Left lung (tissue), 10 donors: ENCODE results near the gene TFF1. TPM values are rescaled to one million over a fixed set of nuclear protein-coding genes. Genes with fewer than 3 reads are reported as not detected.

Source experiments
- ATAC-seq: fragments of 200-7000 bp; cut with Tn5 transposase; one replicate; pipeline ENCODE4 v1.9.1; 2020; ENCODE audit warnings: moderate library complexity
- DNase-seq, 4 donors: peaks; one replicate each; pipeline ENCODE4 v3.0.0-alpha.2; 2013 to 2020
- H3K27ac ChIP-seq, 2 donors: fragments of 200-600 bp; sonication (generic) in 1 of 2; one replicate each; pipeline versions ENCODE4 v1.5.0 to v1.8.0; 2020 to 2021
- H3K27me3 ChIP-seq, 2 donors: fragments of 200-600 bp; sonication (generic) in 1 of 2; one replicate each; pipeline versions ENCODE4 v1.5.0 to v1.8.0; 2020 to 2021
- H3K36me3 ChIP-seq, 2 donors: fragments of 200-600 bp; sonication (generic) in 1 of 2; one replicate each; pipeline versions ENCODE4 v1.5.0 to v1.8.0; 2020 to 2021
- H3K4me1 ChIP-seq, 2 donors: fragments of 200-600 bp; one replicate each; pipeline ENCODE4 v1.8.0; 2021
- H3K4me3 ChIP-seq, 2 donors: fragments of 200-600 bp; sonication (generic) in 1 of 2; one replicate each; pipeline versions ENCODE4 v1.5.0 to v1.8.0; 2020 to 2021; ENCODE audit warnings: mild to moderate bottlenecking in 1 of 2
- H3K9me3 ChIP-seq, 2 donors: fragments of 200-600 bp; sonication (generic) in 1 of 2; one replicate each; pipeline versions ENCODE4 v1.5.0 to v1.8.0; 2020 to 2021
- intact Hi-C, 2 donors: fragments of 100-400 bp; cut with DNase I; formaldehyde crosslinking; loops; one replicate each; pipeline versions ENCODE4 v1.11.2 to v1.14.2; 2022
- polyA plus RNA-seq, 6 donors: library from polyadenylated mRNA; unstranded; fragments of 120-200 nt; gene quantifications; one replicate each; pipeline ENCODE4 v1.2.1, GENCODE V29; 2013; ENCODE audit not compliant: insufficient read length in 6 of 6
- total RNA-seq, 2 donors: library from RNA; stranded (reverse); fragmentation: NEBNext Ultra II Directional; extraction: Animal tissue kit (Norgen Biotek cat#: 25700); gene quantifications; one replicate each; pipeline ENCODE4 v1.2.1, GENCODE V29; 2021
- TF ChIP-seq, protein P1 (sequence below), 2 donors: fragments of 200-600 bp; sonication (generic) in 1 of 2; IDR thresholded peaks; one replicate each; pipeline versions ENCODE4 v1.5.0 to v1.8.0; 2021; ENCODE audit warnings: antibody characterized with exemption in 2 of 2
- donor health status: DM: no; HTN: yes; CAD: no.
- donor health status: DM: no; HTN: no; CAD: no.

TFF1 gene
- total and polyA plus RNA-seq, 8 donors: not detected

DNA sequence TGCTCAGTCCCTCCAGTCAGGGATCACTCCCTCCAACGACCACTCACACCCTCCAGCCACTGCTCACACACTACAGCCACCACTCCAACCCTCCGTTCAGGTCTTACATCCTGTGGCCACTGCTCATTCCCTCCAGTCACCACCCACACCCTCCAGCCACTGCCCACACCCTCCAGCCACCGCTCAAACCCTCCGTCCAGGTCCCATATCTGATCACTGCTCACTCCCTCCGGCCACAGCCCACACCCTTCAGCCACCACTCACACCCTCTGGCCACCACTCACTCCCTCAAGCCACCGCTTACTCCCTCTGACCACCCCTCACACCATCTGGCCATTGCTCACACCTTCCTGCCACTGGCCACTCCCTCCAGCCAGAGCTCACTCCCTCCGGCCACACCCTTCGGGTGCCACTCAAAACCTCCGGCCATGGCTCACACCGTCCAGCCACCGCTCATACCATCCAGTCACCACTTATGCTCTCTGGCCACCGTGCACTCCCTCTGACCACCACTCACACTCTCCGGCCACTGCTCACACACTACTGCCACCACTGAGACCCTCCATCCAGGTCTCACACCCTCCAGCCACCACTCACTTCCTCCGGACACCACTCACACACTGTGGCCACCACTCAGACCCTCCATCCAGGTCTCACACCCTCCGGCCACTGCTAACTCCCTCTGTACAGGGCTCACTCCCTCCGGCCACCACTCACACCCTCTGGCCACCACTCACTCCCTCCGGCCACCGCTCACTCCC is 4.7 kb upstream of the TFF1 start:
- no peak for ATAC-seq
- H3K36me3 ChIP-seq: no peaks in the 10 kb centered on the region
- H3K27me3 ChIP-seq: peaks cover 0 to 19% of the 10 kb centered on the region in 2 donors
- TF ChIP-seq, protein P1, sequence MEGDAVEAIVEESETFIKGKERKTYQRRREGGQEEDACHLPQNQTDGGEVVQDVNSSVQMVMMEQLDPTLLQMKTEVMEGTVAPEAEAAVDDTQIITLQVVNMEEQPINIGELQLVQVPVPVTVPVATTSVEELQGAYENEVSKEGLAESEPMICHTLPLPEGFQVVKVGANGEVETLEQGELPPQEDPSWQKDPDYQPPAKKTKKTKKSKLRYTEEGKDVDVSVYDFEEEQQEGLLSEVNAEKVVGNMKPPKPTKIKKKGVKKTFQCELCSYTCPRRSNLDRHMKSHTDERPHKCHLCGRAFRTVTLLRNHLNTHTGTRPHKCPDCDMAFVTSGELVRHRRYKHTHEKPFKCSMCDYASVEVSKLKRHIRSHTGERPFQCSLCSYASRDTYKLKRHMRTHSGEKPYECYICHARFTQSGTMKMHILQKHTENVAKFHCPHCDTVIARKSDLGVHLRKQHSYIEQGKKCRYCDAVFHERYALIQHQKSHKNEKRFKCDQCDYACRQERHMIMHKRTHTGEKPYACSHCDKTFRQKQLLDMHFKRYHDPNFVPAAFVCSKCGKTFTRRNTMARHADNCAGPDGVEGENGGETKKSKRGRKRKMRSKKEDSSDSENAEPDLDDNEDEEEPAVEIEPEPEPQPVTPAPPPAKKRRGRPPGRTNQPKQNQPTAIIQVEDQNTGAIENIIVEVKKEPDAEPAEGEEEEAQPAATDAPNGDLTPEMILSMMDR (IDR thresholded peaks at IDR 0.05): no peak
- no peak overlapping the region for H3K27ac ChIP-seq
- H3K4me1 ChIP-seq: no peaks in the 10 kb centered on the region
- intact Hi-C loops: no loop called here
- peak in 1 of 4 donors; percentile 47 for DNase-seq
- H3K9me3 ChIP-seq: no peaks in the 10 kb centered on the region
- H3K4me3 ChIP-seq: no peak overlapping the region

DNA sequence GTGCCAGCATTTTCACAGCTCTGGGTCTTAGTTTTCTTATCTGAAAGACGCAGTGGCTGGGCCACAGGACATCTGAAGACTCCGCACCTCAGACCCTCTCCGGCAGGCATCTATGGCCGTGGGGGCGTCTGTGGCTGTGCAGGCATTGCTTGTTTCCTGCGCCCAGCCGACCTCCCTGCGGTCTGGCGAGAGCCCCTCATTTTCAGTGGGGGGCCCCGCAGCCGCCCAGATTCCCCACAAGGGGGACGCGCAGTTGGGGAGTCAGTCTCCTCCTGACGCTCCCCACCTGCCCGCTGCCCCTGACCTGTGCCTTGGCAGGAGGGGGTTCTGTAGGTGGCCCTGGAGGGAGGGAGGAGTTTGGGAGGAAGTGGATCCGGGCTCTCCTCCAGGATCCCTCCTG is 3.5 kb upstream of the TFF1 start:
- ATAC-seq: no peak
- intact Hi-C loops: no loop called here
- H3K36me3 ChIP-seq: no peaks in the 10 kb centered on the region

DNA sequence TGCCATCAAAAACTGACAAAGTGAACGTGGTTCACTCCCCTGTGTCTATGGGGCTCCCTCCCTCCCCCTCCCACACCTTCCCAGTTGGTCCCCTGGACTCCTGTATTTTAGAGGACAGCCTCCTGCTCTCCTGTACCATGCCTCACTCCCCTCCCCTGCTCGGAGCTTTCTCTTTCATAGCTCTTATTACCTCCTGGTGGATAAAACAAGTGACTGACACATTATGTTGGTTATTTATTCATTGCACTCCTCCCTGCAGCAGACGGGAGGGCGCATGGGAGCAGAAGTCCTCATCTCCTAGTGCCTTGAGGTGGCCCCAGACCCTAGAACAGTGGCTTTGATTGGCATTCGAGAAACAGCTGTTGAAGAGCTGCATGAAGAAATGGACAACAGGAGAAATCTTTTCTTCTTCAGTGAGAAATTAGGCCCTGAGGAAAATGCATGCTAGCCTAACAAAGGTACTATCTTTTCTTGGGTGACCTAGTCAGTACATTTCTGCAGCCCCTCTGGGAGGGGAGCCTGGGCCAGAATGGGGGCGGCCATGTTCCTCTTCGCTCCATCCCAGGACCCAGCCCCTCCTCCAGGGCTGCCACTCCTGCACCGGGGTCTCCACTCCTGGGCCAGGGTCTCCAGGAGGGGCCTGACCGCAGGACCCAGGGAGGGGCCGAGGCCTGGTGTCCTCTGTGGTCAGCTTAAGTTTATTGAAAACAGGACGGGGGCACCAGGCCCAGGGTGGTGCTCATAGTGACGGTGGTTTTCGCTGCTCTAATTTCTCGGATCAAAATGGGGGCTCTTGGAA is 1.2 kb upstream of the TFF1 start:
- DNase-seq (peak in 1 of 4 donors; percentile 61), ATAC-seq (no peak)
- no peaks in the 10 kb centered on the region for H3K36me3 ChIP-seq
- peaks cover 0 to 32% of the 10 kb centered on the region in 2 donors for H3K27me3 ChIP-seq
- TF ChIP-seq, protein P1 (IDR thresholded peaks at IDR 0.05): no peak
- intact Hi-C loops: no loop called here
- H3K9me3 ChIP-seq: no peaks in the 10 kb centered on the region
- no peak overlapping the region for H3K4me3 ChIP-seq
- H3K27ac ChIP-seq: no peak overlapping the region
- H3K4me1 ChIP-seq: no peaks in the 10 kb centered on the region

More for the DNA sequence above, 3.5 kb upstream of the TFF1 start:
- Histone ChIP-seq H3K4me1 (no peaks in the 10 kb centered on the region), H3K4me3 (no peak overlapping the region), H3K27me3 (peaks cover 0 to 14% of the 10 kb centered on the region in 2 donors), H3K9me3 (no peaks in the 10 kb centered on the region), H3K27ac (no peak overlapping the region)
- DNase-seq: peak in 1 of 4 donors; percentile 68
- TF ChIP-seq, protein P1 (IDR thresholded peaks at IDR 0.05): no peak

DNA sequence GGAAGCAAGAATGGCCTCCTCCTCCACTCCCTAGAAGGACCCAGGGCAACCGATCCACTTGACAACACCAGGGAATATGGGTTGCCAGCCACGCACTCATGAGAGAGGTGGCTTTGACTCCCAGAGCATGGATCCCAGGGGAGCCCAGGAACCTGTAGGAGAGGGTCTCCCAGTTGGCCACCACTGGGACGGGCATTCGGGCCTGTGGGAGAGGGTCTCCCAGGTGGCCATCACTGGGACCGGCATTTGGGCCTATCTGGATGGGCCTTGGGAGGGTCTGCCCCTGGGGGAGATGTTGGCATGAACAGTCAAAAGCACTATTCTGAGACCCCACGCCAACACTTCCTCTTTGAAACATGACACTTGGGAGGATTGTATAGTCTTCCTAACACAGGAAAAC is 565 bp downstream of the TFF1 start:
- DNase-seq (no peak), ATAC-seq (no peak)
- Histone ChIP-seq H3K27ac (no peak overlapping the region), H3K36me3 (no peaks in the 10 kb centered on the region), H3K4me1 (no peaks in the 10 kb centered on the region), H3K4me3 (no peak overlapping the region), H3K27me3 (peaks cover 0 to 37% of the 10 kb centered on the region in 2 donors), H3K9me3 (no peaks in the 10 kb centered on the region)
- intact Hi-C loops: no loop called here
- TF ChIP-seq, protein P1 (IDR thresholded peaks at IDR 0.05): no peak

DNA sequence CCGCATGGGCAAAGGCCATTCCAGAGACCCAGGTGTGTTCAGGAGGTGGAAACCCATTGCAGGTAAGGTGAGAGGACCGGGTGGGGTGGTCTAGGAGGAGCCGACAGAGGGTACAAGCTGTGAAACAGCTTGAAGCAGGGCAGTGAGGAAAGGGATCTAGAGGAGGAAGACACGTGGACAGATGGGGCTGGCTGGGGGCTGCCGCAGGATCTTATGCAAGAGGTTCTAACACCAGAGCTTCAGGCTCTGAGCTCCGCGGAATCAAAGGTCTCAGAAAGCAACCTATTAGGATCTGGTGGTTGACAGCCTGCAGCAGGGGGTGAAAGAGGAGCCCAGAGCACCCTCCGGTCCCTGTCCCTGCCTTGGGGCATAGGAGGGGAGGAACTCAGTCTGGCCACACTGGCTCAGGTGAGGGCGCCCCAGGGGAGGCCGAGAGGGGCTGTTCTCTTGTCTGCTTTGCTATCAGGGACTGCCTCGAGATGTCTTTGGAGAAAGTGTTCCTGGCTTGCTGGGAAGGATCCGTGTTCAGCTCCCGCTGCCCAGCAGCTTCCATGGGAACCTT is 1.9 kb downstream of the TFF1 start:
- intact Hi-C loops: no loop called here
- DNase-seq: no peak
- H3K4me1 ChIP-seq: no peaks in the 10 kb centered on the region
- no peak overlapping the region for H3K4me3 ChIP-seq
- TF ChIP-seq, protein P1 (IDR thresholded peaks at IDR 0.05): no peak
- peaks cover 0 to 31% of the 10 kb centered on the region in 2 donors for H3K27me3 ChIP-seq
- no peaks in the 10 kb centered on the region for H3K36me3 ChIP-seq
- H3K27ac ChIP-seq: no peak overlapping the region
- no peak for ATAC-seq
- H3K9me3 ChIP-seq: peaks cover 0 to 3% of the 10 kb centered on the region in 2 donors
